T-cell (primary cell): ENCODE results near the gene PRDX2. TPM values are rescaled to one million over a fixed set of nuclear protein-coding genes. Genes with fewer than 3 reads are reported as not detected.

Experiments used
- ATAC-seq, 4 experiments: fragments of 200-7000 bp in 3 of 4; fragments of 150-1000 bp in 1 of 4; cut with Tn5 transposase; replicated peaks in 1 of 4; 1 replicate in 3 of 4; 2 replicates in 1 of 4; pipeline ENCODE4 v1.10.0; 2021; ENCODE audit warnings: moderate library complexity in 3 of 4, mild to moderate bottlenecking in 2 of 4, moderate number of reproducible peaks in 1 of 4
- CTCF ChIA-PET, 2 donors: fragments of 300-600 bp; sonication (Branson Sonifier 250); formaldehyde crosslinking; loops; one replicate each; lab custom pipeline; 2022; ENCODE audit warnings: antibody characterized with exemption in 2 of 2; lab: Charles Lee
- POLR2A ChIA-PET, 2 donors: fragments of 300-600 bp; sonication (Branson Sonifier 250); formaldehyde crosslinking; loops; one replicate each; lab custom pipeline; 2022; ENCODE audit warnings: antibody characterized with exemption in 2 of 2; lab: Charles Lee
- DNase-seq, 35 experiments: peaks; one replicate each; pipeline versions ENCODE4 v3.0.0 to v3.0.0-alpha.2; 2013 to 2023
- H3K27ac ChIP-seq: one replicate; pipeline ENCODE4 v1.5.1; 2013; ENCODE audit warnings: low read length
- H3K27me3 ChIP-seq, 2 experiments: replicated peaks in 1 of 2; 1 replicate in 1 of 2; 2 replicates in 1 of 2; pipeline versions ENCODE4 v1.6.1 to v1.7.0; 2013; ENCODE audit warnings: low read length in 1 of 2, mixed read lengths in 1 of 2; ENCODE audit not compliant: control insufficient read depth in 2 of 2, insufficient read depth in 2 of 2; ENCODE audit errors: extremely low read depth in 1 of 2
- H3K36me3 ChIP-seq, 2 donors: 1 replicate in 1 of 2; 2 replicates in 1 of 2; pipeline versions ENCODE4 v1.6.1 to v1.7.0; 2013; ENCODE audit warnings: low read length in 1 of 2; ENCODE audit not compliant: control insufficient read depth in 2 of 2, insufficient read depth in 1 of 2; ENCODE audit errors: extremely low read depth in 1 of 2
- H3K4me1 ChIP-seq, 2 experiments: 1 replicate in 1 of 2; 2 replicates in 1 of 2; pipeline versions ENCODE4 v1.6.1 to v1.7.0; 2013; ENCODE audit warnings: low read length in 2 of 2, mixed read lengths in 1 of 2; ENCODE audit not compliant: insufficient read depth in 2 of 2, control insufficient read depth in 1 of 2; ENCODE audit errors: extremely low read depth in 1 of 2
- H3K4me3 ChIP-seq, 2 donors: 1 replicate in 1 of 2; 2 replicates in 1 of 2; pipeline versions ENCODE4 v1.5.1 to v1.7.0; 2013; ENCODE audit warnings: mild to moderate bottlenecking in 2 of 2, low read length in 1 of 2, moderate library complexity in 1 of 2; ENCODE audit not compliant: control insufficient read depth in 1 of 2; ENCODE audit errors: extremely low read depth in 1 of 2
- H3K9me3 ChIP-seq: 2 replicates; pipeline ENCODE4 v1.7.0; 2013
- H3K27ac Mint-ChIP-seq, 2 donors: one replicate each; pipeline ENCODE4 v1.8.0; 2020 to 2021; ENCODE audit warnings: mild to moderate bottlenecking in 2 of 2, mixed read lengths in 2 of 2
- H3K27me3 Mint-ChIP-seq, 2 donors: one replicate each; pipeline ENCODE4 v1.8.0; 2021 to 2022; ENCODE audit warnings: mixed read lengths in 2 of 2
- H3K36me3 Mint-ChIP-seq: one replicate; pipeline ENCODE4 v1.8.0; 2021; ENCODE audit warnings: mixed read lengths
- H3K4me1 Mint-ChIP-seq, 3 donors: one replicate each; pipeline ENCODE4 v1.8.0; 2020 to 2022; ENCODE audit warnings: mixed read lengths in 3 of 3, mild to moderate bottlenecking in 1 of 3
- H3K4me3 Mint-ChIP-seq, 3 donors: one replicate each; pipeline ENCODE4 v1.8.0; 2020 to 2022; ENCODE audit warnings: mild to moderate bottlenecking in 3 of 3, mixed read lengths in 3 of 3, moderate library complexity in 3 of 3
- H3K9me3 Mint-ChIP-seq, 3 donors: one replicate each; pipeline ENCODE4 v1.8.0; 2020 to 2022; ENCODE audit warnings: mixed read lengths in 3 of 3
- WGBS: methylation state at CpG from one replicate; pipeline ENCODE4 v1.1.5; 2013; ENCODE audit warnings: missing lambda C conversion rate; ENCODE audit not compliant: insufficient coverage; 5-methylcytosine and 5-hydroxymethylcytosine counted together
- total RNA-seq, 35 experiments: library from RNA in 6 of 35; stranded (reverse) in 6 of 35; fragments of 120-200 nt in 1 of 35; gene quantifications; one replicate each; pipeline versions ENCODE4 v1.2.1 to v1.2.4 and lab custom pipeline; 2013 to 2026

Gene PRDX2
- total RNA-seq, 5 donors from 2014 or later (not counting 1 experiment from before 2014, with no cell fraction given) = 94.5 to 150 (median 134) TPM

GRCh38 chr19:12791345-12792050 lies 10.1 kb downstream of the PRDX2 start, which contains the start of gene JUNB:
Gene JUNB (plus strand): TSS chr19:12791486. CDS start chr19:12791772, 286 bp downstream.
- H3K9me3 Mint-ChIP-seq = no peaks in the 10 kb centered on the region
- peak within 1 kb of the TSS; percentile 92 for H3K4me3 Mint-ChIP-seq
- Histone ChIP-seq H3K27me3 (no peaks in the 10 kb centered on the region), H3K36me3 (no peaks in the 10 kb centered on the region), H3K27ac (peak within 1 kb of the TSS; percentile 98), H3K4me3 (peak within 1 kb of the TSS; percentile 100), H3K9me3 (no peaks in the 10 kb centered on the region), H3K4me1 (peaks cover 29 to 58% of the 10 kb centered on the region in 2 experiments)
- H3K4me1 Mint-ChIP-seq = peaks cover 40 to 49% (median 46%) of the 10 kb centered on the region in 3 donors
- DNase-seq (peak; percentile 88 to 99 (median 97)), ATAC-seq (peak; percentile 43 to 58 (median 54))
- under 1% methylated on average over 73 of the region's 73 CpGs for WGBS
- ChIA-PET CTCF (interaction anchor here in 1 of 2 donors (0.5 to 3.6 kb wide), 4 partner anchors 9 to 26 kb away, joined by 3 to 20 read pairs (median 6); no protein-coding TSS in a partner anchor), POLR2A (interaction anchor here (0.5 to 3.7 kb wide), 15 partner anchors 8 to 1055 kb away, joined by 3 to 45 read pairs (median 4); partner anchors contain the start of genes GET3 (in 1 of the 2) and RNASEH2A (in 1 of the 2))
- no peaks in the 10 kb centered on the region for H3K27me3 Mint-ChIP-seq
- peak within 1 kb of the TSS; percentile 96 to 99 for H3K27ac Mint-ChIP-seq
- peaks cover 1% of the 10 kb centered on the region for H3K36me3 Mint-ChIP-seq

GRCh38 chr19:12790628-12791344 lies 10.8 kb downstream of the PRDX2 start:
- no peaks in the 10 kb centered on the region for H3K27me3 ChIP-seq
- DNase-seq (peak in 4 of 35 experiments; percentile 12 to 57 (median 22)), ATAC-seq (no peak)
- Mint-ChIP-seq H3K9me3 (no peaks in the 10 kb centered on the region), H3K4me3 (peak overlapping the region; percentile 92), H3K27me3 (no peaks in the 10 kb centered on the region), H3K27ac (peak overlapping the region; percentile 96 to 99), H3K36me3 (no peaks in the 10 kb centered on the region), H3K4me1 (peaks cover 33 to 42% (median 41%) of the 10 kb centered on the region in 3 donors)
- no peaks in the 10 kb centered on the region for H3K36me3 ChIP-seq
- no peaks in the 10 kb centered on the region for H3K9me3 ChIP-seq
- POLR2A ChIA-PET = interaction anchor here (0.5 to 3.7 kb wide), 7 partner anchors 8 to 1037 kb away, joined by 3 to 45 read pairs (median 7); partner anchors contain the start of gene RNASEH2A (in 1 of the 2)
- peak overlapping the region; percentile 91 to 100 for H3K4me3 ChIP-seq
- H3K4me1 ChIP-seq = peaks cover 29 to 58% of the 10 kb centered on the region in 2 experiments
- H3K27ac ChIP-seq = peak overlapping the region; percentile 98
- 2% methylated on average over 22 of the region's 22 CpGs for WGBS
- CTCF ChIA-PET = interaction anchor here in 1 of 2 donors (0.7 to 3.6 kb wide), 3 partner anchors 9 to 57 kb away, joined by 3 to 20 read pairs (median 9); partner anchors contain the start of gene TRIR

- peak overlapping the region; percentile 92 for H3K4me3 Mint-ChIP-seq
- ChIA-PET POLR2A (interaction anchor here in 1 of 2 donors (3.7 kb wide), 1 partner anchor 7 kb away, joined by 45 read pairs; no protein-coding TSS in a partner anchor), CTCF (interaction anchor here in 1 of 2 donors (0.6 to 3.6 kb wide), 3 partner anchors 8 to 56 kb away, joined by 3 to 20 read pairs (median 4); partner anchors contain the start of gene TRIR)
- peak overlapping the region; percentile 96 to 99 for H3K27ac Mint-ChIP-seq
- peak overlapping the region; percentile 98 for H3K27ac ChIP-seq
- no peaks in the 10 kb centered on the region for H3K36me3 ChIP-seq
- under 1% methylated on average over 47 of the region's 56 CpGs for WGBS
- peak; percentile 72 to 95 (median 84) for DNase-seq
- no peaks in the 10 kb centered on the region for H3K9me3 Mint-ChIP-seq
- no peaks in the 10 kb centered on the region for H3K36me3 Mint-ChIP-seq
- peak; percentile 25 to 35 (median 28) for ATAC-seq
- no peaks in the 10 kb centered on the region for H3K27me3 ChIP-seq
- H3K4me1 ChIP-seq = peaks cover 35 to 60% of the 10 kb centered on the region in 2 experiments
- H3K9me3 ChIP-seq = no peaks in the 10 kb centered on the region
- no peaks in the 10 kb centered on the region for H3K27me3 Mint-ChIP-seq
- peaks cover 28 to 38% (median 37%) of the 10 kb centered on the region in 3 donors for H3K4me1 Mint-ChIP-seq
- peak overlapping the region; percentile 91 to 100 for H3K4me3 ChIP-seq
These were observed 11.5 kb downstream of the PRDX2 start for GRCh38 chr19:12789904-12790619.

- WGBS = 2% methylated on average over 40 of the region's 46 CpGs
- Mint-ChIP-seq H3K4me1 (peaks cover 21 to 30% (median 30%) of the 10 kb centered on the region in 3 donors), H3K27me3 (no peaks in the 10 kb centered on the region), H3K9me3 (no peaks in the 10 kb centered on the region), H3K4me3 (peak overlapping the region; percentile 73 to 92 (median 92)), H3K36me3 (no peaks in the 10 kb centered on the region), H3K27ac (peak overlapping the region; percentile 96 to 97)
- ChIA-PET POLR2A (no interaction called here), CTCF (interaction anchor here in 1 of 2 donors (0.6 kb wide), 1 partner anchor 13 kb away, joined by 4 read pairs; no protein-coding TSS in a partner anchor)
- Histone ChIP-seq H3K27me3 (no peaks in the 10 kb centered on the region), H3K27ac (peak overlapping the region; percentile 98), H3K4me1 (peaks cover 34 to 60% of the 10 kb centered on the region in 2 experiments), H3K36me3 (no peaks in the 10 kb centered on the region), H3K9me3 (no peaks in the 10 kb centered on the region), H3K4me3 (peak overlapping the region in 1 of 2 donors; percentile 100)
- peak in 2 of 35 experiments; percentile 15 to 53 for DNase-seq
- ATAC-seq = no peak
These were observed 12.3 kb downstream of the PRDX2 start for GRCh38 chr19:12789098-12789903.

- Mint-ChIP-seq H3K4me3 (peak overlapping the region; percentile 73 to 92 (median 77)), H3K27me3 (no peaks in the 10 kb centered on the region), H3K36me3 (no peaks in the 10 kb centered on the region), H3K27ac (peak overlapping the region; percentile 96 to 97), H3K9me3 (no peaks in the 10 kb centered on the region), H3K4me1 (peaks cover 17 to 27% (median 26%) of the 10 kb centered on the region in 3 donors)
- POLR2A ChIA-PET = no interaction called here
- H3K4me3 ChIP-seq = no peak overlapping the region
- H3K9me3 ChIP-seq = no peaks in the 10 kb centered on the region
- WGBS = 40% methylated on average over 1 of the region's 12 CpGs
- H3K36me3 ChIP-seq = no peaks in the 10 kb centered on the region
- H3K27ac ChIP-seq = peak overlapping the region; percentile 98
- CTCF ChIA-PET = no interaction called here
- no peak for ATAC-seq
- no peaks in the 10 kb centered on the region for H3K27me3 ChIP-seq
- H3K4me1 ChIP-seq = peaks cover 34 to 60% of the 10 kb centered on the region in 2 experiments
- peak in 19 of 35 experiments; percentile 33 to 79 (median 54) for DNase-seq
These were observed 12.9 kb downstream of the PRDX2 start for GRCh38 chr19:12788682-12789097.
